Endodermal cell (in vitro differentiated cells): ENCODE data around the gene SYP. TPM values are rescaled to one million over a fixed set of nuclear protein-coding genes. Genes with fewer than 3 reads are reported as not detected.

Experiments
- DNase-seq: peaks from one replicate; pipeline ENCODE4 v3.0.0-alpha.2; 2017
- H3K27ac ChIP-seq: 2 replicates; pipeline ENCODE4 v1.5.1; 2013; ENCODE audit warnings: mild to moderate bottlenecking, low read depth, low read length, moderate library complexity
- H3K27me3 ChIP-seq: 2 replicates; pipeline ENCODE4 v1.6.1; 2013; ENCODE audit warnings: mild to moderate bottlenecking, low read length, moderate library complexity; ENCODE audit not compliant: insufficient read depth, control insufficient read depth, poor library complexity, severe bottlenecking
- H3K36me3 ChIP-seq: 2 replicates; pipeline ENCODE4 v1.7.0; 2013; ENCODE audit warnings: mild to moderate bottlenecking, low read length, moderate library complexity; ENCODE audit not compliant: control insufficient read depth, insufficient read depth
- H3K4me1 ChIP-seq: one replicate; pipeline ENCODE4 v1.7.0; 2013; ENCODE audit warnings: low read length; ENCODE audit not compliant: control insufficient read depth, insufficient read depth
- H3K4me3 ChIP-seq: 2 replicates; pipeline ENCODE4 v1.5.1; 2013; ENCODE audit warnings: mild to moderate bottlenecking, low read length, moderate library complexity
- H3K9ac ChIP-seq: 2 replicates; pipeline ENCODE4 v1.6.1; 2013; ENCODE audit warnings: mild to moderate bottlenecking, low read length, moderate library complexity; ENCODE audit not compliant: poor library complexity, severe bottlenecking; ENCODE audit errors: extremely low read depth
- H3K9me3 ChIP-seq: 2 replicates; pipeline ENCODE4 v1.6.1; 2013; ENCODE audit warnings: mild to moderate bottlenecking, low read length, moderate library complexity; ENCODE audit not compliant: control insufficient read depth
- H3K27ac Mint-ChIP-seq: 2 replicates; pipeline ENCODE4 v1.8.0; 2020; ENCODE audit warnings: mixed read lengths
- H3K27me3 Mint-ChIP-seq: 2 replicates; pipeline ENCODE4 v1.8.0; 2021; ENCODE audit warnings: mild to moderate bottlenecking, mixed read lengths; ENCODE audit not compliant: insufficient read depth
- H3K36me3 Mint-ChIP-seq: 2 replicates; pipeline ENCODE4 v1.8.0; 2020; ENCODE audit warnings: low read depth, mixed read lengths
- H3K4me1 Mint-ChIP-seq: 2 replicates; pipeline ENCODE4 v1.8.0; 2020; ENCODE audit warnings: mixed read lengths
- H3K4me3 Mint-ChIP-seq: 2 replicates; pipeline ENCODE4 v1.8.0; 2020; ENCODE audit warnings: mild to moderate bottlenecking, moderate library complexity, mixed read lengths
- H3K9me3 Mint-ChIP-seq: 2 replicates; pipeline ENCODE4 v1.8.0; 2020; ENCODE audit warnings: mild to moderate bottlenecking, mixed read lengths
- WGBS, 2 experiments: methylation state at CpG; one replicate each; pipeline versions ENCODE4 v1.1.5 to v1.1.7; 2013; ENCODE audit warnings: missing lambda C conversion rate in 2 of 2, mixed read lengths in 1 of 2; ENCODE audit not compliant: insufficient coverage in 1 of 2, insufficient read length in 1 of 2; 5-methylcytosine and 5-hydroxymethylcytosine counted together
- total RNA-seq, 2 donors: library from RNA; stranded (reverse); fragmentation: NEBNext Ultra II Directional in 1 of 2; extraction: Animal tissue kit (Norgen Biotek cat#: 25700) in 1 of 2; gene quantifications; 2 replicates in 1 of 2; 3 replicates in 1 of 2; pipeline ENCODE4 v1.2.1, GENCODE V29; 2021
- TF ChIP-seq, protein P1 (sequence below): fragments of 200-600 bp; sonication (generic); conservative IDR thresholded peaks from 2 replicates; pipeline ENCODE4 v1.5.0; 2021; ENCODE audit warnings: antibody characterized with exemption, mild to moderate bottlenecking

SYP gene
- total RNA-seq, 2 donors from 2014 or later: 0.48 to 0.51 TPM

- Mint-ChIP-seq H3K4me1 (no peaks in the 10 kb centered on the region), H3K27me3 (no peaks in the 10 kb centered on the region), H3K4me3 (peak overlapping the region; percentile 58), H3K36me3 (peaks cover 20% of the 10 kb centered on the region), H3K27ac (peak overlapping the region; percentile 83), H3K9me3 (peaks cover 71% of the 10 kb centered on the region)
- no peaks in the 10 kb centered on the region for H3K4me1 ChIP-seq
- 5 to 8% methylated on average over 5 to 46 of the region's 46 CpGs for WGBS, 2 experiments
- H3K36me3 ChIP-seq: peaks cover 7% of the 10 kb centered on the region
- TF ChIP-seq, protein P1, sequence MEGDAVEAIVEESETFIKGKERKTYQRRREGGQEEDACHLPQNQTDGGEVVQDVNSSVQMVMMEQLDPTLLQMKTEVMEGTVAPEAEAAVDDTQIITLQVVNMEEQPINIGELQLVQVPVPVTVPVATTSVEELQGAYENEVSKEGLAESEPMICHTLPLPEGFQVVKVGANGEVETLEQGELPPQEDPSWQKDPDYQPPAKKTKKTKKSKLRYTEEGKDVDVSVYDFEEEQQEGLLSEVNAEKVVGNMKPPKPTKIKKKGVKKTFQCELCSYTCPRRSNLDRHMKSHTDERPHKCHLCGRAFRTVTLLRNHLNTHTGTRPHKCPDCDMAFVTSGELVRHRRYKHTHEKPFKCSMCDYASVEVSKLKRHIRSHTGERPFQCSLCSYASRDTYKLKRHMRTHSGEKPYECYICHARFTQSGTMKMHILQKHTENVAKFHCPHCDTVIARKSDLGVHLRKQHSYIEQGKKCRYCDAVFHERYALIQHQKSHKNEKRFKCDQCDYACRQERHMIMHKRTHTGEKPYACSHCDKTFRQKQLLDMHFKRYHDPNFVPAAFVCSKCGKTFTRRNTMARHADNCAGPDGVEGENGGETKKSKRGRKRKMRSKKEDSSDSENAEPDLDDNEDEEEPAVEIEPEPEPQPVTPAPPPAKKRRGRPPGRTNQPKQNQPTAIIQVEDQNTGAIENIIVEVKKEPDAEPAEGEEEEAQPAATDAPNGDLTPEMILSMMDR: peak; percentile 22
- H3K27me3 ChIP-seq: no peaks in the 10 kb centered on the region
- H3K9ac ChIP-seq: no peak overlapping the region
- DNase-seq: peak; percentile 97
- no peak overlapping the region for H3K27ac ChIP-seq
- H3K4me3 ChIP-seq: peak overlapping the region; percentile 78
- H3K9me3 ChIP-seq: no peaks in the 10 kb centered on the region
These were observed 15.4 kb downstream of the SYP start for GRCh38 chrX:49184294-49185281.

DNA sequence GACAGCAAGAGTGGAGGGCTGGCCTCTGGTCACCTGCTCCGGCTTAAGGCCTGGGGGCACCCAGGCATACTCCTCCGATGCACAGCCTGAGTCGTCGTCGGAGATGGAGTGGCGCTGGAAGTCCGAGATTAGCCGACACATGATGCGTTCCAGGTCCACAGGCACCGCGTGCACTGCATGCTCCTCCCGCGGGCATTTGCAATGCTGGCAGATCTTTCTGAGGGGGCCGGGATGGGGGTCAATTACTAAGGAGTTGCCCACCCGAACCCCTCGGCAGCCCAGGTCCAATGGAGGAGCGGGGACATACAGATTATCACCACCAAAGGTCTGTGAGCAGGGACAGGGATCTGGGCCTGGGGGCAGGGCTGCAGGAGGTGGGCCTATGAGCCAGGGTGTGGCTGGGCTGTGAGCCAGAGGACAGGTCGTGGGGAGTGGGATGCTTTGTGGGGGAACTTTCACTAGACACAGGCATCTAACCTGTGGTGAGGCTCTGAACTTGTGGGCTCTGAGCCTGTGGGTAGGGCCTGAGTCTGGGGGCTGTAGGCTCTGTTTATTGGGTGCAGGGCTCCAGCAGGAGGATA, 16.2 kb downstream of the SYP start:
- Mint-ChIP-seq H3K27me3 (no peaks in the 10 kb centered on the region), H3K4me3 (peak overlapping the region; percentile 58), H3K9me3 (peaks cover 75% of the 10 kb centered on the region), H3K4me1 (no peaks in the 10 kb centered on the region), H3K27ac (peak overlapping the region; percentile 55), H3K36me3 (peaks cover 27% of the 10 kb centered on the region)
- Histone ChIP-seq H3K36me3 (peaks cover 7% of the 10 kb centered on the region), H3K27me3 (no peaks in the 10 kb centered on the region), H3K9ac (no peak overlapping the region), H3K4me3 (no peak overlapping the region), H3K4me1 (no peaks in the 10 kb centered on the region), H3K27ac (no peak overlapping the region), H3K9me3 (no peaks in the 10 kb centered on the region)
- no peak for DNase-seq
- TF ChIP-seq, protein P1: no peak
- WGBS, 2 experiments: 87 to 93% methylated on average over 8 to 18 of the region's 18 CpGs

DNA sequence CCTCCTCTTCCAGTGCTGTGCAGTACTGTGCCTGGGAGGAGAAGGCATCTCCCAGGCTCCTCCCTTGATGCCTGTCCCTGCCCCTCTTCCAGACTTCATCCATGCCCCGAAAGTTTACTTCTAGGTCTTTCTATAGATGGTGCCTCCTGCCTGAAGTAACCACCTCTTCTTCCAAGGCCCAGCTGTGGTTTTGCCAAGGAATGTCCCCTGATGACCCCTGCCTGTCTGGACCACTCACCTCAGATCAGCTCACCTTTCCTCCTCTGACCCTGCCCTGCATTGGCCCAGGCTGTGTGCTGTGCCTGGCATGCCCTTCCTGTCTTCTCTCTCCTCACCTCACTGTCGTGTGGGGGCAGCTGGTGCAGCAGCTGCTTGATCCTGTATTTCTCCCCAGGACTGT, 20.6 kb downstream of the SYP start:
- Mint-ChIP-seq H3K27me3 (no peaks in the 10 kb centered on the region), H3K4me1 (no peaks in the 10 kb centered on the region), H3K9me3 (peaks cover 84% of the 10 kb centered on the region), H3K4me3 (no peak overlapping the region), H3K27ac (no peak overlapping the region), H3K36me3 (peaks cover 51% of the 10 kb centered on the region)
- no peaks in the 10 kb centered on the region for H3K9me3 ChIP-seq
- H3K4me3 ChIP-seq: no peak overlapping the region
- no peaks in the 10 kb centered on the region for H3K27me3 ChIP-seq
- DNase-seq: no peak
- TF ChIP-seq, protein P1: no peak
- H3K36me3 ChIP-seq: peaks cover 7% of the 10 kb centered on the region
- H3K4me1 ChIP-seq: no peaks in the 10 kb centered on the region
- H3K27ac ChIP-seq: no peak overlapping the region
- WGBS, 2 experiments: 100% methylated on average over 1 of the region's 2 CpGs; no CpG with 5 or more reads in 1 of the 2 experiments
- no peak overlapping the region for H3K9ac ChIP-seq
